GM21447 (cell line): ENCODE measurements around the gene CTDNEP1.
A peak's percentile ranks its signal among the peaks of the same experiment; 100 is the strongest.

Experiments
- ATAC-seq: cut with Tn5 transposase; IDR thresholded peaks from one replicate; pipeline ENCODE4 v1.9.1; 2021; ENCODE audit not compliant: unreplicated experiment

The CTDNEP1 gene

GRCh38 chr17:7280519-7281073, 29.1 kb upstream of the CTDNEP1 start:
- peak; percentile 57 for ATAC-seq

DNA sequence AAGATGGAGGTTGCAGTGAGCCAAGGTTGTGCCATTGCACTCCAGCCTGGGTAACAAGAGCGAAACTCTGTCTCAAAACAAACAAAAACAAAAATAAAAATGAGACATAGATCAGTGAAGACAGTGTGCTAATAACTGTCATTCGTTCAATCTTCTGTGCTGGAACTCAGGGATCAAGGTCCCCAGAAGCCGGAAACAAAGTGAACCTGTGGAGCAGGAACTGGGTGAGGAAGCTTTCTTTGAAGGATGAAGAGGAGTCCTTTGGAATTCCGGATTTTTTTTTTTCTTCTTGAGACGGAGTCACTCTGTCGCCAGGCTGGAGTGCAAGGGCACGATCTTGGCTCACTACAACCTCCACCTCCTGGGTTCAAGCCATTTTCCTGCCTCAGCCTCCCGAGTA, 27.9 kb upstream of the CTDNEP1 start:
- no peak for ATAC-seq

DNA sequence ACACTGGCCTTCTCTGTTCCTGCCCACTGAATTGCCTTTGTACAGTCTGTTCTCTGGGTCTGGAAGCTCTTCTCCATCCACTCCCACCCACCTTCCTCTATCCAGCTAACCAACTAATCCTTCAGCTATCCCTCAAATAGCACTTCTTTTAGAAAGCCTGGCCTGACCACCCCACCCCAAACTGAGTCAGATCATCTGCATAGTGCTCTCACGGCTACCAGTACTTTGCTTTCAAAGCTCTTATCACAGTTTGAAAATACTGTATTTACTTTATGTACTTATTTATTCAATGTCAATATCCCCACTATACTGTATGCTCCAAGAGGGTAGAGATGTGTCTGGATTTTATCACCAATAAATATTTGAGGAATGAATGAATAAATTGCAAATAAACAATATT, 15.2 kb upstream of the CTDNEP1 start:
- ATAC-seq, result no peak

DNA sequence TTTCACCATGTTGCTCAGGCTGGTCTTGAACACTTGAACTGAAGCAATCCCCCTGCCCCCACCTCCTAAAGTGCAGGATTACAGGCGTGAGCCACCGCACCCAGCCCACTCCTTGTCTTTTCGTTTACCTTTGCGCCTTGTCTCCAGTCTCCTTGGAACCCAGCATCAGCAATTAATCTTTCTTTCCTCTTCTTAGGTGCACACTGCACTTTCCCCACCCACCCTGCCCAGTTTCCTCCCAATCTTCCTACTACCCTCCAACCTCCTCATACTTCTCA, 12.2 kb upstream of the CTDNEP1 start:
- no peak for ATAC-seq

GRCh38 chr17:7262935-7263800, 11.6 kb upstream of the CTDNEP1 start:
- ATAC-seq, result no peak

GRCh38 chr17:7262192-7262934, 10.8 kb upstream of the CTDNEP1 start, which contains the start of gene CLDN7:
Gene CLDN7 (minus strand): TSS chr17:7262478. CDS start chr17:7262043, 435 bp downstream.
- ATAC-seq, result no peak

- no peak for ATAC-seq
Observed at GRCh38 chr17:7261379-7262191, 10.1 kb upstream of the CTDNEP1 start.

GRCh38 chr17:7260651-7261378, 9.3 kb upstream of the CTDNEP1 start:
- no peak for ATAC-seq

DNA sequence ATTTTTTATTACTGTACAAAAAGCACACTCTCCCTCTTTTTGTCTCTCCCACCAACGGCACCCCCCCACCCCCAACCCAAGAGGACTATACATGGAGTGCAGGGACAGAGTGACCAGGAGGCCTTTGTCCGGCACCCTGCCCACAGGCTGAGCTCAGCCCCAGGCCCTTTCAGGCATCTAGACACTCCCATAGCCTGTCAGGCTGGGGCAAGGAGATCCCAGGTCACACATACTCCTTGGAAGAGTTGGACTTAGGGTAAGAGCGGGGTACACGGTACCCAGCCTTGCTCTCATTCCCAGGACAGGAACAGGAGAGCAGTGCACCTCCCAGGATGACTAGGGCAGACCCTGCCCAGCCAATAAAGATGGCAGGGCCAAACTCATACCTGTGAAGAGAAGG, 8.6 kb upstream of the CTDNEP1 start:
- ATAC-seq, result no peak

DNA sequence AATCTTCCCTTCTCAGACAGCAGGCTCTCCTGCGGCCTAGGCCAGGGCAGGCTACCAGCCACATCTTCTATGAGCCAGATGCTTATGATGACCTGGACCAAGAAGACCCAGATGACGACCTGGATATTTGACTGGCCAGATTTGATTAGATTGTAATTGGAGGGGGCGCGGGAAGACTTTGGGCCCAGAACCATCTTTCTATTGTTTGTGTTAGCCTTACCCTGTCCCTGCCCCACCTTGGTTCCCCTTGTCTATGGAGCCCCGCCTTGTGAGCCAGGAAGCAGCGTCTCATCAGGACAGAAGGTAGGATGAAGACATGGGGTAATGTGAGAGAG, 8.0 kb upstream of the CTDNEP1 start:
- ATAC-seq, result no peak

GRCh38 chr17:7258731-7259554, 7.4 kb upstream of the CTDNEP1 start:
- no peak for ATAC-seq

- no peak for ATAC-seq
Observed at GRCh38 chr17:7256766-7257456, 5.4 kb upstream of the CTDNEP1 start.

DNA sequence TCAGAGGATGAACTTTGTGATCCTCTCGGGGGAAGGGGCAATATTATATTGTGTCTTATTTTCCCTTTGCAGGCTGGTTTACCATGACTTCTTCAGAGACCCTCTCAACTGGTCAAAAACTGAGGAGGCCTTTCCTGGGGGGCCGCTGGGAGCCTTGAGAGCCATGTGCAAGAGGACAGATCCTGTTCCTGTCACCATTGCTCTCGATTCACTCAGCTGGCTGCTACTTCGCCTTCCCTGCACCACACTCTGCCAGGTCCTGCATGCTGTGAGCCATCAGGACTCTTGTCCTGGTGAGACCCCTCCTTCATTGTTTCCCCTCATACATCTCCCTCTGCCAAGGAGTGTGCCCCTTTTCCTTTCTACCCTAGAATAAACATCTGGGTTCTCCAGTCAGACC, 3.0 kb upstream of the CTDNEP1 start:
- no peak for ATAC-seq

DNA sequence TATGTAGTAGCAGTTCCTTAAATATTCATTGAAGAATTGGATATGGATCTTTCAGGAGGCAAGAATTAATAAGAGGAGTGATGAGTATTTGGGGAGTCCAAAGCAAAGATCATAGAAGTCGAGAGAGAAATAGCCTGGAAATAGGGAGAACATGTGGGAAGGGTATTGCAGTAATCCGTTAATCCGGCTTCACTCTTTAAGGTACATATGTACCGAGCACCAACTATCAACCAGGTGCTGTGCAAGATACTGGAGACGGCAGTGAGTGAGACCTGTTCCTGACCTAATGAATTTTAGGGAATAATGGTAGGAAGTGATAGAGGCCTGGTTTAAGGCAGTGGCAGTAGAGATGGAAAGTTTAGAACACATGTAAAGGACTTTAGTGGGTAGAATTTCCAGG, 1.5 kb upstream of the CTDNEP1 start:
- no peak for ATAC-seq

DNA sequence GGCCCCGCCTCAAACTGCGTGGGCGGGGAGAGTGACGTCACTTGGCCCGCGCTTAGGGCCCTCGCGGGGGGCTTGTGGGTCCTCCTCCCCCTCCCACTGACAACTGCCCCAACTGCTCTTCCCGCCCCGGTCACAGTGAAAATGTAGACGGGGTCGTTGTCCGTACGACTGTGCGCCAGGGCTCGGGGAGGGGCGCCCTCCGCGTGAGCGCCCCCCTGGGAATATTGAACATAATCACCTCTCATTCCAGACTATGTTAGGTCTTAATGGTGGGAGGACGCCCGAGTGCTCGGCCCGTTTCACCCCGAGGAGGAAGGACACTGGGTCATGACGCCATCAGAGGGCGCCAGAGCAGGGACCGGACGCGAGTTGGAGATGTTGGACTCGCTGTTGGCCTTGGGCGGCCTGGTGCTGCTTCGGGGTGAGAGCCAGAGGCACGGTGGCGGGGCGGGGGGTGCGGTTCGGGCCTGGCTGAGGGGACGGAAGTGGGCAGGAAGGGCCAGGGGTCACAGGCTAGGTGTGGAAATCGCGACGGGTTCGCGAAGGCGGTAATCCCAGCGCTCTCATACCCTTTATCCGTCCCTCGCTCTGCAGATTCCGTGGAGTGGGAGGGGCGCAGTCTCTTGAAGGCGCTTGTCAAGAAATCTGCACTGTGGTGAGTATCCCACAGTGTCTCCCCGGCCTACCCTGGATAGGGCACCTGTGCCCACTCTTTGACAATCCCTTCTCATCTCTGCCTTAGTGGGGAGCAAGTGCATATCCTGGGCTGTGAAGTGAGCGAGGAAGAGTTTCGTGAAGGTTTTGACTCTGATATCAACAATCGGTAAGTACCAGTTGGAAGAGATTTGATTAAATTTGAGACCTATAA, 876 bp upstream of the CTDNEP1 start, which contains the start of gene ELP5:
TSS of gene ELP5 (plus strand) at position 40 of the 868 bp plus-strand sequence. CDS start at position 376, 336 bp downstream.
- peak; percentile 56 for ATAC-seq

DNA sequence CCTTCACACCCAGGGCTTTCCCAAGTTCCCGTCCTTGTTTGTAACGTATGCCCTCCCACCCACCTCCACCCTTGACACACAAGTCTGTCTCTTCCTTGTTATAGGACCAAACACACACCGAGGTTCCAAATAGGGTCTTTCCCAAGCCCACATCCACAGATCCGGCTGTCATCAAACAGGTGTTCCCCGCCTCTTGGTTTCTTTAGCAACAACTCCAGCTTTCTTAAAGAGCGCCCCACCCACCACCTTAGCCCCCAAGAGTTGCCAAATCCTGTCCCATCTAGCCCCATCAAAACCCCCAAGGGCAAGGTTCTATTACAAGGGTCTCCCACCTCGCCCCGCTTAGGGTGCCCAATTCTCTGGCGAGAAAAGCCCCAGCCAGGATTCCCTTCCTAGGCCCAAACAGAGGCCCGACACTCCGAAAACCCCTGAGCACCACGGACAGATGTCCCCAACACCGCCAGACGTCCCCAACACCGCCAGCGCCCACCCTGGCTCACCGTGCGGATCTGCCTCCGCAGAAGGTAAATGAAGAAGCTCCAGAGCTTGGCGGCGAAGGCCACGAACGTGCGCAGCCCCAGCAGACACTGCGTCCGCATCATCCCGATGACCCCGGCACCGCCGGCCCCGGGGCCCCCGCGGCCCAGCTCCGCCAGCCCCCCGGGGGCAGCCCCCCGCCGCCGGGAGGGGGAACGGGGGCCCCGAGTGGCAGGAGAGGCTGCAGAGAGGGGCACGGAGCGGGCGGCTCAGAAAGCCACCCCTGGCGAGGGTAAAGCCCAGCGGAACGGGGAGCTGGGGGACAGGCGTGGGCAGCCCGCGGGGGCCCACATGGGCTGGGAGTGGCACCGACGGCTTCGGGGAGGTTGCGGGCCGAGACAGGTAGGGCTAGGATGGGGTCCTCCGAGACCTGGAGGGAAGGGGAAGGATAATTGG, 573 bp downstream of the CTDNEP1 start:
- peak; percentile 2 for ATAC-seq

- ATAC-seq, result no peak
Observed at GRCh38 chr17:7249830-7250229, 1.7 kb downstream of the CTDNEP1 start.
